Measurements from ENCODE around the gene TAL1. TPM values are rescaled to one million over a fixed set of nuclear protein-coding genes. Genes with fewer than 3 reads are reported as not detected.
A peak's percentile ranks its signal among the peaks of the same experiment; 100 is the strongest.

TAL1 gene
- total RNA-seq, 1 donor from 2014 or later: 61.1 TPM

GRCh38 chr1:47229031-47229885, 2.8 kb downstream of the TAL1 start:
- peak; percentile 71 for DNase-seq

- peak; percentile 58 for DNase-seq
Measured at GRCh38 chr1:47228644-47229030, 3.4 kb downstream of the TAL1 start.

- no peak for DNase-seq
Measured at GRCh38 chr1:47227341-47228232, 4.4 kb downstream of the TAL1 start.

GRCh38 chr1:47226839-47227215, 5.2 kb downstream of the TAL1 start:
- DNase-seq: no peak

GRCh38 chr1:47226121-47226838, 5.7 kb downstream of the TAL1 start:
- DNase-seq: peak; percentile 54

GRCh38 chr1:47225430-47226100, 6.5 kb downstream of the TAL1 start:
- peak; percentile 48 for DNase-seq

- no peak for DNase-seq
Measured at GRCh38 chr1:47224676-47225399, 7.2 kb downstream of the TAL1 start.

- DNase-seq: no peak
Measured at GRCh38 chr1:47223921-47224675, 7.9 kb downstream of the TAL1 start.

- DNase-seq: no peak
Measured at GRCh38 chr1:47223174-47223920, 8.7 kb downstream of the TAL1 start.

- no peak for DNase-seq
Measured at GRCh38 chr1:47222476-47222875, 9.5 kb downstream of the TAL1 start.

GRCh38 chr1:47219590-47220220, 12.3 kb downstream of the TAL1 start:
- no peak for DNase-seq

- no peak for DNase-seq
Measured at GRCh38 chr1:47219001-47219400, 13.0 kb downstream of the TAL1 start.

GRCh38 chr1:47216278-47217059, 15.6 kb downstream of the TAL1 start:
- peak; percentile 66 for DNase-seq

GRCh38 chr1:47215713-47216112, 16.3 kb downstream of the TAL1 start:
- no peak for DNase-seq

- DNase-seq: no peak
Measured at GRCh38 chr1:47214549-47214948, 17.5 kb downstream of the TAL1 start.

- peak; percentile 87 for DNase-seq
Measured at GRCh38 chr1:47213230-47213963, 18.6 kb downstream of the TAL1 start.

GRCh38 chr1:47212636-47213229, 19.3 kb downstream of the TAL1 start:
- no peak for DNase-seq

Data from dermis blood vessel endothelial cell (primary cell).